ENCODE measurements around the gene KCND3.

DNA sequence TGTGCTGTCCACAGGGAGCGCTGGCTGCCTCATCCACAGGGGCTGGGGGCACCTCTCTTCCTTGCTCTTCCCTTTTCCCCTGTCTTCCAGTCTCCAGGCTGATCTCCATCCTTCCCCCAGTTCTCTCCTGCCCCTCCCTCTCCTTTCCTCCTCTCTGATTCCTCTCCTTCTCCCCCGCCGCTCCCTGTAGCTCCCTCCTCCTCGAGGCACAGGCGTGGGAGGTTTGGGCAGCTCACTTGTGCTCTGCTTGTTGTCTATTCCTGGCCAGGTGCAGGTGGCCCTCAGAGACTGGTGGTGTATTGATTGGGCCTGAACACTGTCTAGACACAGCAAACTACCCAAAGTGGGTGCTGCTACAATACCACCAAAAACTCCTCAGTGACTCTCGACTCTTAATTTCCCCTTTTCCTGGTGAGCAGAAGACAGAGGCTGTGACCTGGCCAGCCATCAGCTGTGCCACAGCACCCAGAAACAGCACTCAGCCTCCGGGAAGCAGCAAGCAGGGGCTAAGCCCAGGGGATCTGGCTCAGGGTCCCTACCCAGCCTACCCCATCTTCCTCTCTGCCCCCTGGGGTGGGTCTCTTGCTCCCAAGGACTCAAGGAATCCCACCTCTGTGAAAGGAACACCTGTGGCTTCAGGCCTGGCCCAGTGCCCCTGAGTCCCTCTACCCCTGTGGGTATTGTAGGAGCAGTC is 140.5 kb downstream of the KCND3 start:
- no peak for TF ChIP-seq ZFX (IDR thresholded peaks at IDR 0.05)
- TF ChIP-seq CTCF (conservative IDR thresholded peaks at IDR 0.05): no peak
